GM19043 (cell line): ENCODE results near the gene BIRC5.

ENCODE experiments used
- ATAC-seq: cut with Tn5 transposase; IDR thresholded peaks from one replicate; pipeline ENCODE4 v1.9.1; 2021; ENCODE audit warnings: low read depth; ENCODE audit not compliant: unreplicated experiment

The BIRC5 gene

GRCh38 chr17:78269955-78270381 lies 55.9 kb downstream of the BIRC5 start:
- ATAC-seq, result no peak

- no peak for ATAC-seq
These were observed 57.5 kb downstream of the BIRC5 start for GRCh38 chr17:78271419-78272170.

GRCh38 chr17:78272181-78272913 lies 58.3 kb downstream of the BIRC5 start:
- ATAC-seq, result no peak

- no peak for ATAC-seq
These were observed 58.8 kb downstream of the BIRC5 start for GRCh38 chr17:78272914-78273258.

GRCh38 chr17:78273813-78274212 lies 59.8 kb downstream of the BIRC5 start:
- no peak for ATAC-seq
